ENCODE measurements around the gene RETREG2.

Gene RETREG2

GRCh38 chr2:219186754-219187456 is 8.8 kb downstream of the RETREG2 start:
- no peak for TF ChIP-seq TCF12 (IDR thresholded peaks at IDR 0.05; ENCODE audit: low read depth)
- TF ChIP-seq TEAD4 (IDR thresholded peaks at IDR 0.05) = no peak
- TF ChIP-seq ZBTB7A (IDR thresholded peaks at IDR 0.05; ENCODE audit: low read depth) = no peak
- TF ChIP-seq EP300 (IDR thresholded peaks at IDR 0.05; ENCODE audit: borderline replicate concordance) = no peak
- TF ChIP-seq EGR1 (IDR thresholded peaks at IDR 0.05) = no peak
- no peak for TF ChIP-seq TAF1 (IDR thresholded peaks at IDR 0.05; ENCODE audit: low read depth)
- TF ChIP-seq YY1 (IDR thresholded peaks at IDR 0.05; ENCODE audit: low read depth) = no peak
- TF ChIP-seq FOXM1 (IDR thresholded peaks at IDR 0.05; ENCODE audit: borderline replicate concordance, low read depth) = no peak
- TF ChIP-seq MAX (IDR thresholded peaks at IDR 0.05) = no peak
- no peak for TF ChIP-seq USF1 (IDR thresholded peaks at IDR 0.05)
- TF ChIP-seq NFIC (IDR thresholded peaks at IDR 0.05) = no peak
- TF ChIP-seq CREB1 (IDR thresholded peaks at IDR 0.05; ENCODE audit: low read depth) = no peak
- no peak for TF ChIP-seq RAD21 (IDR thresholded peaks at IDR 0.05; ENCODE audit: low read depth)
- no peak for TF ChIP-seq CEBPB (IDR thresholded peaks at IDR 0.05)
- TF ChIP-seq REST (IDR thresholded peaks at IDR 0.05; ENCODE audit: low read depth) = no peak

GRCh38 chr2:219197388-219197787 is 19.3 kb downstream of the RETREG2 start:
- no peak for TF ChIP-seq ZBTB7A (IDR thresholded peaks at IDR 0.05; ENCODE audit: low read depth)
- no peak for TF ChIP-seq EGR1 (IDR thresholded peaks at IDR 0.05)
- no peak for TF ChIP-seq TCF12 (IDR thresholded peaks at IDR 0.05; ENCODE audit: low read depth)
- TF ChIP-seq CREB1 (IDR thresholded peaks at IDR 0.05; ENCODE audit: low read depth) = no peak
- TF ChIP-seq YY1 (IDR thresholded peaks at IDR 0.05; ENCODE audit: low read depth) = no peak
- TF ChIP-seq NFIC (IDR thresholded peaks at IDR 0.05) = no peak
- no peak for TF ChIP-seq CEBPB (IDR thresholded peaks at IDR 0.05)
- TF ChIP-seq USF1 (IDR thresholded peaks at IDR 0.05) = no peak
- no peak for TF ChIP-seq TAF1 (IDR thresholded peaks at IDR 0.05; ENCODE audit: low read depth)
- no peak for TF ChIP-seq REST (IDR thresholded peaks at IDR 0.05; ENCODE audit: low read depth)
- TF ChIP-seq EP300 (IDR thresholded peaks at IDR 0.05; ENCODE audit: borderline replicate concordance) = no peak
- TF ChIP-seq TEAD4 (IDR thresholded peaks at IDR 0.05) = no peak
- TF ChIP-seq RAD21 (IDR thresholded peaks at IDR 0.05; ENCODE audit: low read depth) = no peak
- no peak for TF ChIP-seq FOXM1 (IDR thresholded peaks at IDR 0.05; ENCODE audit: borderline replicate concordance, low read depth)
- TF ChIP-seq MAX (IDR thresholded peaks at IDR 0.05) = no peak

- TF ChIP-seq CEBPB (IDR thresholded peaks at IDR 0.05) (no peak), TEAD4 (IDR thresholded peaks at IDR 0.05) (no peak), FOXM1 (IDR thresholded peaks at IDR 0.05; ENCODE audit: borderline replicate concordance, low read depth) (no peak), EGR1 (IDR thresholded peaks at IDR 0.05) (no peak), EP300 (IDR thresholded peaks at IDR 0.05; ENCODE audit: borderline replicate concordance) (no peak), MAX (IDR thresholded peaks at IDR 0.05) (no peak), NFIC (IDR thresholded peaks at IDR 0.05) (no peak), YY1 (IDR thresholded peaks at IDR 0.05; ENCODE audit: low read depth) (no peak), TAF1 (IDR thresholded peaks at IDR 0.05; ENCODE audit: low read depth) (no peak), ZBTB7A (IDR thresholded peaks at IDR 0.05; ENCODE audit: low read depth) (no peak), TCF12 (IDR thresholded peaks at IDR 0.05; ENCODE audit: low read depth) (no peak), RAD21 (IDR thresholded peaks at IDR 0.05; ENCODE audit: low read depth) (no peak), REST (IDR thresholded peaks at IDR 0.05; ENCODE audit: low read depth) (no peak), CREB1 (IDR thresholded peaks at IDR 0.05; ENCODE audit: low read depth) (no peak), USF1 (IDR thresholded peaks at IDR 0.05) (no peak)
These were observed 20.9 kb downstream of the RETREG2 start for GRCh38 chr2:219198974-219199373.
